ENCODE measurements around the gene PCDH15. TPM values are rescaled to one million over a fixed set of nuclear protein-coding genes. Genes with fewer than 3 reads are reported as not detected.

PCDH15 gene
- total and polyA plus RNA-seq, 2 of the 8 experiments (the other 6 are each of a cell fraction or from before 2014, with no cell fraction given) = 0.11 TPM; not detected in 1

- TF ChIP-seq CHD7 (IDR thresholded peaks at IDR 0.05; ENCODE audit: insufficient replicate concordance, low read length) (no peak), KDM1A (IDR thresholded peaks at IDR 0.05; ENCODE audit: borderline replicate concordance, low read length) (no peak), POU5F1 (IDR thresholded peaks at IDR 0.05; ENCODE audit: low read depth, low read length) (no peak), SP2 (IDR thresholded peaks at IDR 0.05; ENCODE audit: low read length) (no peak), BACH1 (IDR thresholded peaks at IDR 0.05; ENCODE audit: low read length) (no peak), CBX5 (IDR thresholded peaks at IDR 0.05; ENCODE audit: low read depth, low read length) (no peak), CEBPB (IDR thresholded peaks at IDR 0.05; ENCODE audit: low read depth, low read length) (no peak), SP1 (IDR thresholded peaks at IDR 0.05; ENCODE audit: low read depth, low read length) (no peak), PHF8 (conservative IDR thresholded peaks at IDR 0.05; ENCODE audit: low read depth, low read length) (no peak), NRF1 (IDR thresholded peaks at IDR 0.05; ENCODE audit: low read depth, low read length) (no peak), GTF2F1 (IDR thresholded peaks at IDR 0.05; ENCODE audit: borderline replicate concordance, low read depth, low read length) (no peak), EP300 (IDR thresholded peaks at IDR 0.05; ENCODE audit: borderline replicate concordance in 1 of 2, low read depth in 2 of 2, low read length in 2 of 2) (no peak)
Measured at GRCh38 chr10:54826994-54827560, 26.0 kb upstream of the PCDH15 start (continued).
